Measurements from ENCODE around the gene MSRB1.
A peak's percentile ranks its signal among the peaks of the same experiment; 100 is the strongest.

The MSRB1 gene

GRCh38 chr16:1976216-1976520 lies 33.2 kb upstream of the MSRB1 start:
- ChIA-PET CTCF (no interaction called here), POLR2A (interaction anchor here (0.6 to 3.1 kb wide), 2 partner anchors 11 to 33 kb away, joined by 3 to 45 read pairs; partner anchors contain the start of genes MSRB1, RNF151 and RPS2)
- TF ChIP-seq FOXK2 (IDR thresholded peaks at IDR 0.05) (no peak), SP1 (IDR thresholded peaks at IDR 0.05) (no peak), CTBP1 (IDR thresholded peaks at IDR 0.05; ENCODE audit: borderline replicate concordance) (no peak)
- DNase-seq (ENCODE audit: extremely low spot score), result no peak

- POLR2A ChIA-PET, result interaction anchor here (0.8 to 3.3 kb wide), 2 partner anchors 9 to 11 kb away, joined by 3 to 28 read pairs; partner anchors contain the start of genes GFER and RPS2
- CTCF ChIA-PET, result no interaction called here
Observed at GRCh38 chr16:1975432-1976215, 32.6 kb upstream of the MSRB1 start.

GRCh38 chr16:1974157-1975070 lies 31.4 kb upstream of the MSRB1 start:
- no peak for DNase-seq (ENCODE audit: extremely low spot score)
- TF ChIP-seq ELF4 (IDR thresholded peaks at IDR 0.05) (no peak), L3MBTL2 (conservative IDR thresholded peaks at IDR 0.05) (no peak), FOXA1 (IDR thresholded peaks at IDR 0.05) (no peak), NFRKB (IDR thresholded peaks at IDR 0.05) (no peak), PKNOX1 (IDR thresholded peaks at IDR 0.05) (no peak), SP1 (IDR thresholded peaks at IDR 0.05) (no peak), ARNT (IDR thresholded peaks at IDR 0.05) (no peak)
- POLR2A ChIA-PET, result interaction anchor here (1.8 to 3.3 kb wide), 2 partner anchors 10 to 13 kb away, joined by 7 to 28 read pairs; partner anchors contain the start of gene RPS2
- CTCF ChIA-PET, result no interaction called here

More at GRCh38 chr16:1975432-1976215, 32.6 kb upstream of the MSRB1 start:
- DNase-seq (ENCODE audit: extremely low spot score), result no peak
- TF ChIP-seq TARDBP (IDR thresholded peaks at IDR 0.05) (no peak), FOXA1 (IDR thresholded peaks at IDR 0.05) (no peak), ARNT (IDR thresholded peaks at IDR 0.05) (no peak), ZNF384 (IDR thresholded peaks at IDR 0.05) (no peak), FOXM1 (IDR thresholded peaks at IDR 0.05; ENCODE audit: borderline replicate concordance) (no peak), BHLHE40 (IDR thresholded peaks at IDR 0.05; ENCODE audit: borderline replicate concordance) (no peak), L3MBTL2 (conservative IDR thresholded peaks at IDR 0.05) (no peak)

DNA sequence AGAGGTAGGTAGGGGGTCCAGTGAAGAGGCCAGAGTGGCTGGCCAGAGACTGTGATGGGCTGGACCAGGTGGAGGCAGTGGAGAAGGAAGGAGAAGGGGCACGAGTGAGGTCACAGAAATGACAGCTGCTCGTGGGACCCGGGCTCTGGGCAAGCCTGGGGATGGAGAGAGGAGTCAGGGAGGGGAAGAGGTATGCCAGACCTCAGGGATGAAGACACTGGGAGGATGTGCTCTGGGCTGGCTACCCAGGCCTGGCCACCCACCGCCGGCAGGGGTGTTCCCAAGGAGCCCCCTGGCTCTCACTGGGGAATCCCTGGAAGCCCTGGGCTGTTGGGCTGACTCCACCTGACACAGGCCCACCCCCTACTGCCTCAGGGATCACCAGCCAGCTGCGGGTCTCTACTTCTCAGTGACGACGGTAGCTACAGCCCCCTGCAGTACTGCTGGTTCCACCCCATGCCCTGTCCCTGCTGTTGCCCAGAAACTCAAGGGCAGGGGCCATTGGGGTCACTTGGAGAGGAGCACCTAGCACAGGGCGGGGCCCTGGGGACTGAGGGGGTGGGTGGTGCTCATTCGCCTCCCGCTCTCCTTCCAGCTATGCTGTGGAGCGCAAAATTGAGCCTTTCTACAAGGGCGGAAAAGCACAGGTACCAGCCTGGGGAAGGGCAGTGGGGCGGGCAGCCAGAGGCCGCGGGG lies 30.6 kb upstream of the MSRB1 start:
- CTCF ChIA-PET, result no interaction called here
- POLR2A ChIA-PET, result interaction anchor here (1.8 to 3.4 kb wide), 3 partner anchors 8 to 12 kb away, joined by 7 to 28 read pairs (median 27); partner anchors contain the start of genes NOXO1 and RPS2

GRCh38 chr16:1972490-1972877 lies 29.5 kb upstream of the MSRB1 start:
- TF ChIP-seq BHLHE40 (IDR thresholded peaks at IDR 0.05; ENCODE audit: borderline replicate concordance) (no peak), SUZ12 (IDR thresholded peaks at IDR 0.05) (no peak), SP1 (IDR thresholded peaks at IDR 0.05) (no peak)
- ChIA-PET POLR2A (interaction anchor here (1.2 to 3.4 kb wide), 6 partner anchors 8 to 183 kb away, joined by 4 to 33 read pairs (median 18); partner anchors contain the start of genes MSRB1, NOXO1, RPS2 and TRAF7), CTCF (interaction anchor here (1.4 kb wide), 1 partner anchor 43 kb away, joined by 3 read pairs; no protein-coding TSS in a partner anchor)
- peak; percentile 55 for DNase-seq (ENCODE audit: extremely low spot score)

More for the DNA sequence above, 30.6 kb upstream of the MSRB1 start:
- TF ChIP-seq CTBP1 (IDR thresholded peaks at IDR 0.05; ENCODE audit: borderline replicate concordance), result no peak
- TF ChIP-seq BHLHE40 (IDR thresholded peaks at IDR 0.05; ENCODE audit: borderline replicate concordance), result no peak
- TF ChIP-seq SP1 (IDR thresholded peaks at IDR 0.05), result no peak
- no peak for TF ChIP-seq FOXM1 (IDR thresholded peaks at IDR 0.05; ENCODE audit: borderline replicate concordance)
- no peak for TF ChIP-seq PKNOX1 (IDR thresholded peaks at IDR 0.05)
- no peak for TF ChIP-seq ARNT (IDR thresholded peaks at IDR 0.05)
- TF ChIP-seq ZNF384 (IDR thresholded peaks at IDR 0.05), result no peak
- no peak for TF ChIP-seq FOXA1 (IDR thresholded peaks at IDR 0.05)
- no peak for TF ChIP-seq LEF1 (IDR thresholded peaks at IDR 0.05; ENCODE audit: borderline replicate concordance)
- no peak for TF ChIP-seq TARDBP (IDR thresholded peaks at IDR 0.05)
- TF ChIP-seq FOXK2 (IDR thresholded peaks at IDR 0.05), result no peak
- no peak for DNase-seq (ENCODE audit: extremely low spot score)

DNA sequence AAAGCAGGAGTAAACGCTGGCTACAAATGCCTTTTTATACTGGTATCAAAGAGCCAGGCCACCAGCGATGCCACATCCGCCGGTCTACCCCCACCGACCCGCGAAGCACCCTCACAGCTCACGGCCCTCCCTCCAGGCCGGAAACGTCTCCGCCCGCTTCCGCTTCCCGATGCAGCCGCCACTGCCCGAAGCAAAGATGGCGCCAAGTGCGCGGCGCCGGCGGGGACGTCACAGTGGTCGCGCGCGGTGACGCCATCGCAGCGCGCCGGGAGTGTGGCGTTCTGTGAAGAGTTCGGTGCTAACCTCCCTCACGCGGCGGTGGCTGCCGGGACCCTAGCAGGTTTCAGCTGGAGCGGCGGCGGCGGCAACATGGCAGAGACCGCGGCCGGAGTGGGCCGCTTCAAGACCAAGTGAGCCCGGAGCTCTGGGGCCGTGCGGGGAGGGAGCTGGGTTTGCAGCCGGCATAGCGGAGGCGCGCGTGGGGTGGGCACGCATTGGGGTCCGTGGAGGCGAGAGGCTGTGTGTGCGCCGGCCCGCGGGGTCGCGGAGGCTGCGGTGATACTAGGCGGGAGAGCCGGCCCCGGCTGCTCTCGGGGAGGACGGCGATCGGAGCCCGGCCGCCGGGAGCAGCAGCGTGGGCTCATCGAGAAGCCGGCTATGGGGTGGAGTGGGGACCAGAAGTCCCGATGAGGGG lies 28.9 kb upstream of the MSRB1 start, which contains the start of gene TBL3:
TBL3 (plus strand) TSS at position 258 of the 694 bp plus-strand sequence; CDS start at position 370, 112 bp downstream.
- ChIA-PET CTCF (interaction anchor here (0.6 to 1.4 kb wide), 2 partner anchors 43 to 92 kb away, joined by 3 read pairs; no protein-coding TSS in a partner anchor), POLR2A (interaction anchor here (0.6 to 3.4 kb wide), 17 partner anchors 9 to 193 kb away, joined by 3 to 33 read pairs (median 4); partner anchors contain the start of genes GFER, MSRB1, NOXO1 and NUBP2)
- peak; percentile 95 for DNase-seq (ENCODE audit: extremely low spot score)
- peak; percentile 97 for TF ChIP-seq ELF4 (IDR thresholded peaks at IDR 0.05)
- TF ChIP-seq FOXM1 (IDR thresholded peaks at IDR 0.05; ENCODE audit: borderline replicate concordance), result no peak
- TF ChIP-seq LEF1 (IDR thresholded peaks at IDR 0.05; ENCODE audit: borderline replicate concordance), result peak; percentile 6; the same call in 1 of the 2 replicates
- TF ChIP-seq L3MBTL2 (conservative IDR thresholded peaks at IDR 0.05), result peak; percentile 71

Measured in HEK293T (cell line).